ENCODE measurements around the gene NXPH1.

The NXPH1 gene

GRCh38 chr7:8444468-8444769 lies 11.0 kb downstream of the NXPH1 start:
- no peak overlapping the region for H3K27ac ChIP-seq (ENCODE audit: poor library complexity, severe bottlenecking)
- H3K4me3 ChIP-seq (ENCODE audit: severe bottlenecking), result no peak overlapping the region
- H3K4me1 ChIP-seq (ENCODE audit: insufficient read depth, poor library complexity, severe bottlenecking), result no peaks in the 10 kb centered on the region
- peak; percentile 13 for TF ChIP-seq CTCF (IDR thresholded peaks at IDR 0.05; ENCODE audit: poor library complexity, severe bottlenecking)
- ATAC-seq (ENCODE audit: low read depth), result peak; percentile 52; the same call in 2 of the 3 replicates
- no peaks in the 10 kb centered on the region for H3K36me3 ChIP-seq (ENCODE audit: low read depth)
- H3K9me3 ChIP-seq (ENCODE audit: severe bottlenecking), result peaks cover 3% of the 10 kb centered on the region
- peaks cover 57% of the 10 kb centered on the region for H3K27me3 ChIP-seq (ENCODE audit: insufficient read depth, poor library complexity, severe bottlenecking)
- no peak for DNase-seq (ENCODE audit: low spot score)

- Histone ChIP-seq H3K9me3 (ENCODE audit: severe bottlenecking) (no peaks in the 10 kb centered on the region), H3K36me3 (ENCODE audit: low read depth) (no peaks in the 10 kb centered on the region), H3K27ac (ENCODE audit: poor library complexity, severe bottlenecking) (no peak overlapping the region), H3K27me3 (ENCODE audit: insufficient read depth, poor library complexity, severe bottlenecking) (no peaks in the 10 kb centered on the region), H3K4me3 (ENCODE audit: severe bottlenecking) (no peak overlapping the region), H3K4me1 (ENCODE audit: insufficient read depth, poor library complexity, severe bottlenecking) (no peaks in the 10 kb centered on the region)
- DNase-seq (ENCODE audit: low spot score), result no peak
- no peak for ATAC-seq (ENCODE audit: low read depth)
- no peak for TF ChIP-seq CTCF (IDR thresholded peaks at IDR 0.05; ENCODE audit: poor library complexity, severe bottlenecking)
These were observed 20.1 kb downstream of the NXPH1 start for GRCh38 chr7:8453535-8453934.

GRCh38 chr7:8455426-8455825 lies 22.0 kb downstream of the NXPH1 start:
- no peaks in the 10 kb centered on the region for H3K9me3 ChIP-seq (ENCODE audit: severe bottlenecking)
- H3K36me3 ChIP-seq (ENCODE audit: low read depth), result no peaks in the 10 kb centered on the region
- no peak for TF ChIP-seq CTCF (IDR thresholded peaks at IDR 0.05; ENCODE audit: poor library complexity, severe bottlenecking)
- no peaks in the 10 kb centered on the region for H3K27me3 ChIP-seq (ENCODE audit: insufficient read depth, poor library complexity, severe bottlenecking)
- ATAC-seq (ENCODE audit: low read depth) (no peak), DNase-seq (ENCODE audit: low spot score) (no peak)
- no peaks in the 10 kb centered on the region for H3K4me1 ChIP-seq (ENCODE audit: insufficient read depth, poor library complexity, severe bottlenecking)
- no peak overlapping the region for H3K27ac ChIP-seq (ENCODE audit: poor library complexity, severe bottlenecking)
- H3K4me3 ChIP-seq (ENCODE audit: severe bottlenecking), result no peak overlapping the region

GRCh38 chr7:8462309-8462708 lies 28.9 kb downstream of the NXPH1 start:
- Histone ChIP-seq H3K4me1 (ENCODE audit: insufficient read depth, poor library complexity, severe bottlenecking) (no peaks in the 10 kb centered on the region), H3K36me3 (ENCODE audit: low read depth) (no peaks in the 10 kb centered on the region), H3K27me3 (ENCODE audit: insufficient read depth, poor library complexity, severe bottlenecking) (no peaks in the 10 kb centered on the region), H3K27ac (ENCODE audit: poor library complexity, severe bottlenecking) (no peak overlapping the region), H3K4me3 (ENCODE audit: severe bottlenecking) (no peak overlapping the region), H3K9me3 (ENCODE audit: severe bottlenecking) (no peaks in the 10 kb centered on the region)
- no peak for TF ChIP-seq CTCF (IDR thresholded peaks at IDR 0.05; ENCODE audit: poor library complexity, severe bottlenecking)
- ATAC-seq (ENCODE audit: low read depth) (no peak), DNase-seq (ENCODE audit: low spot score) (no peak)

GRCh38 chr7:8465338-8465737 lies 31.9 kb downstream of the NXPH1 start:
- Histone ChIP-seq H3K36me3 (ENCODE audit: low read depth) (no peaks in the 10 kb centered on the region), H3K9me3 (ENCODE audit: severe bottlenecking) (no peaks in the 10 kb centered on the region), H3K27ac (ENCODE audit: poor library complexity, severe bottlenecking) (no peak overlapping the region), H3K4me1 (ENCODE audit: insufficient read depth, poor library complexity, severe bottlenecking) (no peaks in the 10 kb centered on the region), H3K27me3 (ENCODE audit: insufficient read depth, poor library complexity, severe bottlenecking) (no peaks in the 10 kb centered on the region), H3K4me3 (ENCODE audit: severe bottlenecking) (no peak overlapping the region)
- DNase-seq (ENCODE audit: low spot score) (no peak), ATAC-seq (ENCODE audit: low read depth) (no peak)
- no peak for TF ChIP-seq CTCF (IDR thresholded peaks at IDR 0.05; ENCODE audit: poor library complexity, severe bottlenecking)
